HL-60/S4 treated with phorbol 12-myristate 13-acetate at 8.2 ng/mL for 4 days and 3 days (cell line): ENCODE measurements around the gene ABCA4.

Experiments
- in situ Hi-C: fragments of 300-500 bp; cut with MboI; formaldehyde crosslinking; loops from 2 replicates; pipeline ENCODE4 v1.15.0; 2022; ENCODE audit warnings: low sequenced_read_pairs

Gene ABCA4

DNA sequence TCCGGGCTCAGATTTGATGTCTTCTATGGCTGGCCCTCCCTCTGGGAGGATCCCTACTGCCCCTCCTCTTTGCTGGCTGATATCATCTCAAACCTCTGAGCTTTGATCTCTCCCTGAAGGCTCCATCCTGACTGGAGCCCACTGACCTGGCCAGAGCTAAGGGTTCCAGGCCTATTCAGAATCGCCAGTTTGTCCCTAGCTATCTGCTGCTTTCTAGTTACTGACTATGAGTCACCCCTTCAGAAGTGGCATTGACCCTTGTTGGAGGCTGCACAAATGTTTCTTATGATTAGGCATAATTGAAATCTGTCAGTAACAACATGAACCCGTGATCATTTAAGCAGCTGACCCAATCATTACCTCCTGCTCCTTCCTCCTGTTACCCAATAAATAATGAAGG, 87.1 kb downstream of the ABCA4 start:
- in situ Hi-C loops: no loop called here

DNA sequence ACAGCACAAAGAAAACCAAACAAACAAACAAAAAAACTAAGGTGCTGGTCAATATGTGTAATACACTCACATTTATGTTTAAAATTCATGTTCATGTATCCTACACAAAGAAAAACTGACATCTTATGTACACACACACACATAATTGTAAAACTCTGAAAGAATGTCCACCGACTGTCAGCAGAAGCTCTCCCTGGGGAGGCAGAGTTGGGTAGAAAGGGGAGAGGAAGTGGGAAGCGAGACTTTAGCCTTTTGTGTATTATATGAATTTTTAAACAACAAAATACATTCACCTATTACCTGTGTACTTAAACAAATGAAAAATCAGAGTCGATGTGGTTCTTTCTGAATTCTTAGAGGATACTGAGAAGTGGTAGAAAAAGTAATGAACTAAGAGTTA, 88.3 kb downstream of the ABCA4 start:
- in situ Hi-C loops: no loop called here

DNA sequence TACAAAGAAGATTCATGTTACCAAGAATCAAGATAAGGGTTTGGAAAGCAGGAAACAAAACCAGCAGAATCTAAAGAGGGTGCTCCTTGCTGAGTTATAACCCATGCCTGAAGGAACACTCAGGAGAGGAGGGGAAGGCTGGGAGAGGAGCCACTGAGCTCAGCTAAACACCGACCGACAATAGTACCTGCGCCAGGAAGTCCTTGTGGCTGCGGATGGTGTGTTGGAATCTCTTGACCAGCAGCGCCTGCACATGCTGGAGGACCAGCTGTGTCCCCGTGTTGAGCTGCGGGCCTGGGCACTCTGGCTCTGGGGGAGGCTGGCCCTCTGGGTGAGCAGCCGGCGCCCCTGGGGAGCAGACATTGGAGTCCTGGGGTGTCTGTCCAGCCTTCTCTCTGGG, 89.4 kb downstream of the ABCA4 start:
- in situ Hi-C loops: no loop called here

DNA sequence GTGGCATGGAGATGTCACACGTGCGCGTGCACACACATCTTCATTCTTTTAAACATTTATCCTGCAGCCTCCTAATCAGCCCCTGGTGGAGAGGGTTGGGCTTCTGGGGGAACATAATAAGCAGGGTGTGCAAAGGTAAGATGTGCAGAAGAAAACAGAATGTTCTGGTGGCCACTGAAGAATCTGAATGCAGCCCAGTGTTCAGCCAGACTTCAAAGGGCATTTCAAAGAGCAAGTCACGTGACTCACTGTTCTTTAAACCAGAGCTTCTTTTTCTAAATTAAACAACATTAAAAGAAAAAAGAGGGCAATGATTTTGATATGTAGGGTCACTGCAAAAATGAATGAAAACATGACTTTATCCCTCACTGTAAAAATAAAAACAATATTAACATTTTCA, 89.8 kb downstream of the ABCA4 start:
- in situ Hi-C loops: no loop called here

DNA sequence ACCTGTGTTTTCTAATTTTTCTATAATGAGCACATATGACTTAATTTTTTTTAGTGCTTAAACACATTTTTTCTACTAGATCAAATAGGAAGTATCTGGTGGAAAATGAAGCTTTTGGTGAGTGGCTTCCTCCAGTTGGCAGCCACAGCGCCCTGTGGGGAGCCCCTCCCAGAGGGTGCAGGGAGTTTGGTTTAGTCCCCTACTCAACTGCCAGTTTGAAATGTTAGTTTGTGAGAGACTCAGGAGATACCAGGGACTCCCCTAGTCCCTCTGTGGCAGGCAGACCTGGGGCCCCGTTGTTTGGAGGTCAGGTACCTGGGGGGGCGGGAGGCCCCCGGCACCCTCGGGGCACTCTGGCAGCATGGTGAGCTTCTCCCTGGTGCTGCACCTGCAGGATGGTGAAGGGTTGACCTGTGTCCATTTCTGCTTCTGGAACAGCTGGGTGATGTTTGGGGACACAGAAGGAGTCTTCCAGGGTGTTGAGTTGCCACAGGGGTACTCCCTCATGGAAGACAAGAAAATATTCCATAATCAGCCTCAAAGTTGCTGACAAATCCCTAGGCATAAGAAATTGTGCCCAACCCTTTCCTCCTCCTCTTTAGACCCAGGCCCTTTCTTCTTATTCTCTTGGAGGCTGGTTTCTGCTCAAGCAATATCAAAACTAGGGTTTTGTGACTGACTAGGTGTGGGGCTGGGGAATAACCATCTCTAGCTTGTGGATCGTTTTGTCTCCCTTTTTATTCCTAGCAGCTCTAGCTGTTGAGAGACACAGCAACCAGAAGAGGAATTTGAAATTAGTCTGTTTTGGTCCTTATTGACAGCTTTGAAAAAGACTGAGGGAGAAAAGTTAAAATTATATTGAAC, 91.6 kb downstream of the ABCA4 start:
- in situ Hi-C loops: no loop called here

DNA sequence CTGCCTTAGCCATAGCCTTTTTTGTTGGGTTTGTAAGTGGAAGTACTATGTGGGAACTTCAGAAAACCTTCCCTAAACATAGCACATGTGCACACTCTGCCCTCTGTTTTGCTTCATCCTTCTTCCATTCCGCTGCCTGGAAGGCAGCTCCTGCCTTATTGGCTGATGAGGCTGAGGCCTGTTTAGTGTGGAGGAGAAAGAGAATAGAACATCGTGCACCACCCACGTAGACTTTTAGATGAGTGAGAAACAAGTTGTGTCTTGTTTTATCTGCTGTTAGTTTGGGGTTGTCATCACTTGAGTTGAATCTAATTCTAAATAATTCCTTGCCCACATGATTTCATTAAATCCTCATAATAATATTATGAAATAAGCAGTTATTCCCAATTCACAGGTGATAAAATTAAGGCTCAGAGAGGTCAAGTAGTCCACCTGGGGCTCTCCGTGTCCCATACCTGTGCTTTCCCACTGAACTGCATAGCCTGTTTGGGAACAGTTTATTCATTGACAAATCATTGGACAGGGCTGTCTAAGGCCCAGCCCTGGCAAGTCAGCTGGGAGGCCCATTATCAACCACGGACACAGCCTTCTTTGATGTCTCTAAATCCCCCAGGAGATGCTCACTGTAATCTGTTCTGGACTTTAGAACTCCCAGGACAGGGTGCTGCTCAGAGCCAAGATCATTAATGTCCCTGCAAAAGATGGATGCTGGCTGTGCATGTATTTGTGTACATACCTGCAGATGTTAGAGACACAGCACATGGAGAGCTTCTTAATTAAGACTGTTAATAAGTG, 93.0 kb downstream of the ABCA4 start:
- in situ Hi-C loops: no loop called here

DNA sequence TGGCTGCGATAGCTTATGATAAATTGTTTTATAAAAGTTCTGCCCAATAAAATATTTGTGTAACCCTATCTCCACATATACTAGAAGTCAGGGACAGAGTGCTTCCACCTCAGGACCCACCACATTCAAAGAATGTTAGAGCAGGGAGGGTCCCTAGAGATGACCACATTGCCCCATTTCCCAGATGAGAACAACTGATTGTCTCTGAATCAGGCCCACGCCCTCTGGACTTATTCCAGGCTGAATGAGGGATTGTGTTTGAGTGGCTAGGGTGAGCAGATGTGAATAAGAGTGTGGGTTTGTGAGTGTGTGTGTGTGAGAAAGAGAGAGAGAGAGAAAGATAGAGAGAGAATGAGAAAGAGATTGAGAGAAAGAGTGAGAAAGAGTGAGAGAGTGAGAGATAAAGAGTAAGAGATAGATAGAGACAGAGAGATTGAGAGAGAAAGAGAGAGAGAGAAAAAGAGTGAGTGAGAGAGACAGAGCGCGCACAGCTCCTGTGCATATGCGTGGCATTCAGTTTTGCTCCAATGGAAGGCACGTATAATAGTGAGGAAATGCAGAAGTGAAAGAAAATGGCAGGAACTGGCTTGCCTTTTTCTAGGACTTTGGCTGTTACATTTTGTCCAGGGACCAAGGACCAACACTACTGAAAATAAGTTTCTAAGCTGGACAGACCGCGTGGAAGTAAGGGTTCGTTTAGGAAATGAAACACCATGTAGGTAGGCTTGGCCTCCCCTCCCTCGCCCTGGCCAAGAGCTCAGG, 94.1 kb downstream of the ABCA4 start:
- in situ Hi-C loops: no loop called here

DNA sequence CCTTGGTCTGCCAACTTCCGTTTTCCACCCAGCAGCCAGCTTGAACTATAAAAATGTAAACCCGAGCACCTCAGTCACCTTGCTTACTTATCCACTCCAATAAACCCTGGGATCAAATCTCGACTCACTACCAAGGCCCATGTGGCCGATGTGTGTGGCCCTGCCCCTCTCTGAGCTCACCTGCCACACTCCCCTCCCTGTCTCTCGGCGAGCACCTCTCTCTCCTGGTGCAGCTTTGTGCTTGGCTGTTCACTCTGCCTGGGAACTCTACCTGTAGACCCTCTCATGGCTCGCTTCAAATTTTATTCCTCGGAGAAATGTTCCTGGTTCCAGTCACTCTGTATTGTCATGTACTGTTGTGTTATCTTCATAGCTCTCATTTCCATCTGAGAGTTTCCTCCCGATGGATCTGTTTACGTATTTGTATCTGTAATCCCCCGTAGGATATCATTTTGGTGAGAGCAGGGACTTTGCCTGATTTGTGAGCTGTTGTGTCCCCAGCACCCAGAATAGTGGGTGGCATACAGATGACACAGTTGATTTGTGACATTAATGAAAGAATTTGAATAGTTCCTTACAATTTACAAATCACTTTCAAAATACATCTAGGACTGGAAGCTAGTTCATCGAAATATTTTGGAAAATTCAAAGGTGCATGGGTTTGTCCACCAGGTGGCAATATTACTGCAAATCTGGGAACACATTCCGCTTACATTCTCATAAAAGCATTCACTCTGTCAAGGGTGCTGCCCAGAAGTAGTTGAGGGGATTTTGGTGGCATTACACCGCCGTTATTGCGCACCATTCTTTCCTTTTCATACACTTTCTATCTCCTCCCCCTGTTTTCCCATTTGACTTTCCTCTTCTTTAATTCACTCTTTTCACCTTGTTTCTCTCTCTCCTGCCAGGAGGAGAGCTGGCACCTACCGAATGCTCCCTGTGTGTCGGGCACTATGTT, 95.3 kb downstream of the ABCA4 start:
- in situ Hi-C loops: no loop called here

DNA sequence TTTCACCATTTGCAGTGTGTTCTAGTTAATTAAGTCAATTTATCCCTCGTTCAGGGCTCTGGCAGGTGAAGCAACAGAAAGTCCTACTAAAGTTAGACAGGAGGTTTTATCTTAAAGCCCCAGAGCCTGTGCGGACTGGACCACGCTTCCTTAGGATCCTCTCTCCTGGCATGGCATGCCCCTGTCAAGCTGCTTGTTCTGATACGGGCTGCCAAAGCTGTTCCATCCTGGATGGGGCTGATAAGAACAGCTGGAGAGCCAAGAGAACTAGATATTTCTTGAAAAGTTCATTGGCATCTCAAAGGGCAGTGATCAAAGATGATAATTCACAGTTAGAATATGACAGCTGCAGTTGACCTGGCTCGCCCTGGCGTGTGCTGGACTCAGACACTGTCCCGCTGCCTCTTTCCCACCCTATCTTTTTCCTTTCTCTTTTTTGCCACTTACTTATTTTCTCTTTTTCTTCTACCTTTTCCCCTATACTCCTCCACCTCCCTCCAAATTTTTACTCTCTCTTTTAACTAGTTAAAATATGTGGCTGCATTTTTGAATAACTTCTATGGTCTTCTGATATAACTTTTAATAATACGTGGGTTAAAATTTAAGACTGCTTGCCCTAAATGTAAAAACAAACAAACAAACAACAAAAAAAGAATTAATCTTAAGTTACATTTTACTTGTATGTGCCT, 96.7 kb downstream of the ABCA4 start:
- in situ Hi-C loops: no loop called here

DNA sequence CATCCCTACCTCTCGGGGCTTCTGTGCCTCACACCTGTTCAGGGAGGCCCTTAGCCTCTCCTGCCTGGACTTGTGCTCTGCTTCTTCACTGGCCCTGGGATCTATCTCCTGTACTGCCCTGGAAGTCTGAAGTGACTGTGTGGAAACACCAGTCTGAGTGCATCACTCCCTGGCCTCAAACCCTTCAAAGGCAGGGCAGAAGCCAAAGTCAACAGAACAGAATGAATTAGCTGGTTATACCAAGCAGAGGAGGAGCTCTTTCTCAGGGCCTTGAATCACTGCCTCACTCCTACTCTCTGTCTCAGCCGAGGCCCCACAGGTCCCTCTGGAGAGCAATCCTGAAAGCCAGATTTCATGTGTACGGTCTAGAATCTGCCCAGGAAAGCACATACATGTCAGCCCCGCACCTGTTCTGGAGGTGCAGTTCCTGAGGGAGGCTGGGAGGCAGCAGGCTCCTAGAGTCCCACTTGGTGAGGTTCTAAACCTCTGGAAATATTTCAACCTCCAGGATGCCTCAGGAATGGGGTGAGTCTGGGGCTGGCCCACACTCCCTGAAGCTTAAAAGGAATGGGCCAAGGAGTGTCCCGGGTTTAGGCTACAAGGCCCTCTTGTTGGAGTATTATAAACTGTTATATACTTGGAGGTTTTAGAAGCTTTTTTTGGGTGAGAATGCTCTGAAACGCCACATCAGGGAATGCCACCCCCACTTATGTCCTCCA, 98.3 kb downstream of the ABCA4 start:
- in situ Hi-C loops: no loop called here

DNA sequence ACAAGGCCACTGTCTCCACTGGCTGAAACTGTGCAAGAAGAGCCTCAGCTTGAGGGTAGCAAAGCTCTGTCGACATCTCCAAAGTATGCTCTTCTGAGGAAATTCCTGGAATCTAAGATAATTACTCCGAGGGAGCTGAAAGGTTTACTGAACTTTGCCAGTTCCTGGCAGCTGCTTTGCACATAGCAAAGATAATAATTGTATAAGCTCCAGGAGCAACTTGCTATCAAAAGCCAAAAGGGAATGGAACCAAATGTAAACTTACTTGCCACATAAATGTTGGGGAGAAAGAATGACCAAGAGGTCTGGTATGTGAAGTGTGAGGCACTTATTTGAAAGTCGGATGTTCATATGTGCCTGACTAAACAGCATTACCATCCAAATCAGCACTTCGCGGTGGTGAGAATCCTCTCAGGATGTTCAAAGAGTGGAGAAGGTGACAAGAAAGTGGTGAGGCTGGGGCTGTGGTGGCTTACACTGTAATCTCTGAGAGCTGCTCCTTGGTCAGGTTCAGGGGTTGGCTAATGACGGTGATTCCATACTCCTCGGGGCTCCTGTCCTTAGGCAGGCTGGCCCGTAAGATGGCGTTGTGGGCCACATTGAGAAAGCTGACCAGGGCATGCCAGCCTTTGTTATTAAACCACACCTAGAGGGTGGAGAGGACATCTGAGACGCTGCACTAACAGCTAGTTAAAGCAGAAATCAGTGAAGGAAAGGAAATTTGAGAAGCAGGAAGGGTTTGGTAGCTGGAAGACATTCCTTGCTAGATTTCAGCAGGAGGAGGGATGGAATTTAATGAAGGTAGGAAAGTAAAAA, 100.0 kb downstream of the ABCA4 start:
- in situ Hi-C loops: no loop called here

DNA sequence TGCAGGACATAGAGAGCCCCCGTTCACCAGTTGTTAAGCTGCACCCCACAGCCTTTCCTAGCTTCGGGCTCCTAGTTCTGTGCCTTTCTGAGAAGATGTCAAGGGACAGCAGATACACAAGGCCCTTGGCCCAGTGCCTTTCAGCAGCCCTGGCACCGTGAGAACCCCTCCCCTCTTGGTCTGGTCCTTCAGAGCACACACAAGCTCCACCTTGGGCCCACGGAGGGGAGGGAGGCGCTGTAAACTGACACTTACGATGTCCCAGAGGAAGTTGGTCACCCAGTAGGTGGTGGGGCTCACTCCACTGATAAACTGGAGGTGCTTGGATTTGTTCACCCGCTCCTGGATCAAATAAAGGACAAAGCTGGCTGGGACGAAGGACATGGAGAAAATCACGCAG, 101.6 kb downstream of the ABCA4 start:
- in situ Hi-C loops: no loop called here

DNA sequence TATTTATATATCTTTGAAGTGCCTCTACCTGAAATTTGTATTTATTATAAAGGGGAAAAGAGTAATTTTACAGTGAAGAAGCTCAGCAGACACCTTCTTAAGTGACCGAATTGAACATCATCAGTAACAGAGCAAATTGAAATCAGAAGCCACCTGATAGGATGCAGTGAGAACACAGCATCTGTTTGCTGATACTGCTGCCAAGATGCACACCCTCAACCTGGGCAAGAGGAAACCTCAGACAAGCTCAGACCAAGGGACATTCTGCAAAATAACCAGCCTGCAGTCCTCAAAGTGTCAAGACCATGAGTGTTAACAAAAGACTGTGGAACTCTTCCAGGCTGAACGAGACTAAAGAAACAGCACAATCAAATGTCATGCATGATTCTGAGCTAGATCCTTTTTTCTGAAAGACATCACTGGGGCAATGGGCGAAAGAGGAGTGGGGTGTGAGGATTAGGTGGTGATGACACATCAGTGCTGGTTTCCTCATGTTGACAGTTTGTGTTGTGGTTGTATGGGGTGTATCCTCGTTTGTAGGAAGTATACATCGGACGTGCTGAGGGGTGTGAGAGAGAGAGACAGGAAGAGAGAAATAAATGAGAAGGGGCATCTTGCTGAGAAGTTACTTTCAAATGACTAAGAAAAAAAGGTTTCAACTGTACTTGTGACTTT, 103.7 kb downstream of the ABCA4 start:
- in situ Hi-C loops: no loop called here

DNA sequence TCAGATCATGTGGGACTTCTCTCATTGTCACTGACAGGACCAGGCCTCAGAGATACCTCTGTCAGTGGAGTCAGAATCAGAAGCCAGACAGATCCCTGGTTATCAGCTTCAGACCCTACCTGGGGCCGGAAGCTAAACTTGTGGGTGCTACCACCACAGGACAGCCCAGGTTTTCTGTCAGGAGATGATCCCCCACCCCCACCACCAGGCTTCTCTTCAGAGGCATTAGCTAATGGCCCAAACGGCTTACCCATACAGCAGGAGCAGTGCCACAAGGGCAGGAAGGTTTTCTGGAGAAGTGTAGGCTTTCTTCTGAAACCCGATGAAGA, 105.5 kb downstream of the ABCA4 start:
- in situ Hi-C loops: no loop called here

DNA sequence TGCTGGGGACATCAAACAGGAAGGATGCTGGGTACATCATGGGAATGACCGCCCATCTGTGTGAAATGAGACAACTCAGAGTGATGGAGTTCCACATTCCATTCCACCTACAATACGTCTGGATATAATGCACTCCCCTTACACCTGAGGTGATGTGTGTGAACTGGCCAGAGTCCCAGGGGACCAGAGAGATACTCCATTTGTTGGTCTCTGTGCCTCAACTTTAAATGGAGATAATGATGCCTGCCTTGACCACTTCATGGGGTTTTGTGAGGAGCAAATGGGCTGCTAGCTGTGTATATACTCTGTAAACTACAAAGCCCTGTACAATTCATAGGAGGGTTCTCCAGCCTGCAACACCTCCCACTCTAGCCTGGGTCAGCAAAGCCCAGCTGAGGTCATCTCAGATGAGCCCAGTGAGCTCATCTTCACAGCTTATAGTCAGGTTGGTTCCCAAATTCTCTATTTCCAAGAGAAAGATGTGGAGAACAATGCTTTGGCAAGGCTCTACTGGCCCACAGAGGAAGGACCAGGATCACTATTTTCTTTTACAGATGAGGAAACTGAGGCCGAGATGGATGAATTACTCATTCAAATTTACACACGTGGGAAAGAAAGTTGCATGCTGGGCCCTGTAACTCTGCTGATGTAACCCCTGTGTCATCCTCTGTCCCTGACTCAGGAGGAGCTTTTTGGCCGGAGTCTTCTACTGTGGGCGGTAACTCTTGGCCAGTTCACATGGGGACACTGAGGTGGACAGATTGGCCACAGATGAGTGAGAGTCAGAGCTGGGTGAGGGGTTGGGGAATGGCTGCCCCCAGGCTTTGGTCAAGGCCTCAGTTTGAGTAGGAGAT, 106.1 kb downstream of the ABCA4 start:
- in situ Hi-C loops: no loop called here

DNA sequence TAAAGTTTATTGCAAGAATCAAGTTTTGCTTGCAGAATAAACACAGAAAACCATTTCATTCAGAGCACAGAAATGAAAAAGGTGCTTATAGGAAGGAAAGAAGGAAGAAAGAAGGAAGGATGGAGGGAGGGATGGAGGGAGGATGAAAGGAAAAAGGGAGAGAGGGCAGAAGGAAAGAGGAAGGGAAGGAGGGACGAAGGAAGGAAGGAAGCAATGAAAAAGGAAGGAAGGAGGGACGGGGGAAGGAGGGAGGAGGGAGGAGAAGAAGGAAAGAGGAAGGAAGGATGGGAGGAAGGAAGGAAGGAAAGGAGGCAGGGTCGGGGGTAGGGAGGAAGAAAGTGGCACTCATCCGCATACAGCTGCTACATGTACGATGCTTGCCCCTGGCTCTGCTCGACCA, 106.9 kb downstream of the ABCA4 start:
- in situ Hi-C loops: no loop called here

DNA sequence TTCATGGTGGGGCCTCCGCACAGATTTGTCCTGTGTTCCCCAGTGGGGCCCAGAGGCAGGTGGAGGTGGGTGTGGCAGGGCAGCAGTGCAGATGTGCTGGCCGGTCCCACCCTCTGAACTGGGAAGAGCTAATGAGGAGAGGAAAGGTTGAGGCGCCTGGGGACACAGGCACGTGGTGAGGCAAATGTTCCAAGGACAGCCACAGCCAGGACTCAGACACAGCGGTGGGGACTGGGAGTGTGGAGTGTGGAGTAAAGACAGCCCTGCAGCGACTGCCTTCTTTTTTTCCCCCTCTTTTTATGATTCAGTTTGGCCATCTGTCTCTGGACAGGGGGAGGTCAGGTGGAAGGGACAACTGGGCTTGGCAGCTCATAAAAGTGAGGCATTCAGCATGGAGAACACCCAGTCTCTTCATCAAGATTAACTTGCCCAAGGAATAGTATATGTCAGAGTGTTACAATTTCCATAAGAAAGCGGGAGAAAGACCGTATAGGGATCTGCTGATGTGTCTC, 107.5 kb downstream of the ABCA4 start:
- in situ Hi-C loops: no loop called here
